ENCODE results near the gene WIPF3.

WIPF3 gene

GRCh38 chr7:29806208-29806994 is at the start of gene WIPF3:
TSS of gene WIPF3 (plus strand) at chr7:29806508. CDS start at chr7:29834725, 28,217 bp downstream.
- DNase-seq: no peak

- no peak for DNase-seq
Observed at GRCh38 chr7:29763266-29763665, 43.0 kb upstream of the WIPF3 start.

GRCh38 chr7:29764227-29764626 is 42.1 kb upstream of the WIPF3 start:
- no peak for DNase-seq

GRCh38 chr7:29765490-29765889 is 40.8 kb upstream of the WIPF3 start:
- DNase-seq: no peak

GRCh38 chr7:29770371-29770770 is 35.9 kb upstream of the WIPF3 start:
- no peak for DNase-seq

GRCh38 chr7:29771081-29771816 is 35.1 kb upstream of the WIPF3 start:
- no peak for DNase-seq

- no peak for DNase-seq
Observed at GRCh38 chr7:29779017-29779416, 27.3 kb upstream of the WIPF3 start.

GRCh38 chr7:29780346-29780745 is 26.0 kb upstream of the WIPF3 start:
- DNase-seq: no peak

- DNase-seq: no peak
Observed at GRCh38 chr7:29783671-29784070, 22.6 kb upstream of the WIPF3 start.

- DNase-seq: no peak
Observed at GRCh38 chr7:29793507-29793906, 12.8 kb upstream of the WIPF3 start.

GRCh38 chr7:29794959-29795629 is 11.2 kb upstream of the WIPF3 start:
- DNase-seq: no peak

GRCh38 chr7:29795696-29796580 is 10.4 kb upstream of the WIPF3 start:
- DNase-seq: no peak

GRCh38 chr7:29797112-29797944 is 9.0 kb upstream of the WIPF3 start:
- no peak for DNase-seq

- no peak for DNase-seq
Observed at GRCh38 chr7:29798422-29798821, 7.9 kb upstream of the WIPF3 start.

GRCh38 chr7:29801929-29802328 is 4.4 kb upstream of the WIPF3 start:
- no peak for DNase-seq

- no peak for DNase-seq
Observed at GRCh38 chr7:29805031-29805430, 1.3 kb upstream of the WIPF3 start.

- no peak for DNase-seq
Observed at GRCh38 chr7:29805886-29806207, 461 bp upstream of the WIPF3 start.

- peak; percentile 9 for DNase-seq
Observed at GRCh38 chr7:29806995-29807841, 910 bp downstream of the WIPF3 start.

GRCh38 chr7:29808075-29808801 is 1.9 kb downstream of the WIPF3 start:
- no peak for DNase-seq

- DNase-seq: no peak
Observed at GRCh38 chr7:29809533-29810155, 3.3 kb downstream of the WIPF3 start.

Measured in HCEC 1CT (cell line).